ENCODE data around the gene POC1A.

- TF ChIP-seq, protein P1, sequence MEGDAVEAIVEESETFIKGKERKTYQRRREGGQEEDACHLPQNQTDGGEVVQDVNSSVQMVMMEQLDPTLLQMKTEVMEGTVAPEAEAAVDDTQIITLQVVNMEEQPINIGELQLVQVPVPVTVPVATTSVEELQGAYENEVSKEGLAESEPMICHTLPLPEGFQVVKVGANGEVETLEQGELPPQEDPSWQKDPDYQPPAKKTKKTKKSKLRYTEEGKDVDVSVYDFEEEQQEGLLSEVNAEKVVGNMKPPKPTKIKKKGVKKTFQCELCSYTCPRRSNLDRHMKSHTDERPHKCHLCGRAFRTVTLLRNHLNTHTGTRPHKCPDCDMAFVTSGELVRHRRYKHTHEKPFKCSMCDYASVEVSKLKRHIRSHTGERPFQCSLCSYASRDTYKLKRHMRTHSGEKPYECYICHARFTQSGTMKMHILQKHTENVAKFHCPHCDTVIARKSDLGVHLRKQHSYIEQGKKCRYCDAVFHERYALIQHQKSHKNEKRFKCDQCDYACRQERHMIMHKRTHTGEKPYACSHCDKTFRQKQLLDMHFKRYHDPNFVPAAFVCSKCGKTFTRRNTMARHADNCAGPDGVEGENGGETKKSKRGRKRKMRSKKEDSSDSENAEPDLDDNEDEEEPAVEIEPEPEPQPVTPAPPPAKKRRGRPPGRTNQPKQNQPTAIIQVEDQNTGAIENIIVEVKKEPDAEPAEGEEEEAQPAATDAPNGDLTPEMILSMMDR (conservative IDR thresholded peaks at IDR 0.05) = no peak
- TF ChIP-seq ZFX (IDR thresholded peaks at IDR 0.05) = no peak
Observed at GRCh38 chr3:52183786-52184445, 29.7 kb upstream of the POC1A start.

Measured in C4-2B (cell line).